Naive thymus-derived CD4-positive, alpha-beta T cell (primary cell): ENCODE results near the gene CEP55. TPM values are rescaled to one million over a fixed set of nuclear protein-coding genes. Genes with fewer than 3 reads are reported as not detected.
A peak's percentile ranks its signal among the peaks of the same experiment; 100 is the strongest.

Source experiments
- ATAC-seq: fragments of 150-1000 bp; cut with Tn5 transposase; 2 replicates; pipeline ENCODE4 v1.10.0; 2021; ENCODE audit warnings: mild to moderate bottlenecking, moderate library complexity
- CTCF ChIA-PET: fragments of 350-600 bp; sonication (Branson Sonifier 250); formaldehyde crosslinking; loops from one replicate; lab custom pipeline; 2021; ENCODE audit warnings: antibody characterized with exemption; lab: Charles Lee
- POLR2A ChIA-PET: fragments of 350-600 bp; sonication (Branson Sonifier 250); formaldehyde crosslinking; loops from one replicate; lab custom pipeline; 2021; ENCODE audit warnings: antibody characterized with exemption, inconsistent platforms; lab: Charles Lee
- DNase-seq, 9 donors: peaks; one replicate each; pipeline versions ENCODE4 v3.0.0 to v3.0.0-alpha.2; 2020 to 2022; ENCODE audit warnings: mixed read lengths in 1 of 9
- H3K27ac ChIP-seq: one replicate; pipeline ENCODE4 v1.7.0; 2013; ENCODE audit warnings: mild to moderate bottlenecking, low read depth, low read length, moderate library complexity
- H3K27me3 ChIP-seq, 2 donors: one replicate each; pipeline ENCODE4 v1.7.0; 2013; ENCODE audit warnings: low read length in 2 of 2, mild to moderate bottlenecking in 2 of 2, moderate library complexity in 2 of 2; ENCODE audit not compliant: control insufficient read depth in 2 of 2, insufficient read depth in 2 of 2
- H3K36me3 ChIP-seq, 3 experiments: 1 replicate in 2 of 3; 2 replicates in 1 of 3; pipeline ENCODE4 v1.7.0; 2013; ENCODE audit warnings: low read length in 3 of 3, mild to moderate bottlenecking in 3 of 3, moderate library complexity in 1 of 3; ENCODE audit not compliant: insufficient read depth in 3 of 3, control insufficient read depth in 2 of 3
- H3K4me1 ChIP-seq, 2 donors: one replicate each; pipeline ENCODE4 v1.7.0; 2013; ENCODE audit warnings: low read length in 2 of 2, mild to moderate bottlenecking in 2 of 2, moderate library complexity in 1 of 2; ENCODE audit not compliant: control insufficient read depth in 2 of 2, insufficient read depth in 2 of 2
- H3K4me3 ChIP-seq: 2 replicates; pipeline ENCODE4 v1.7.0; 2013; ENCODE audit warnings: mild to moderate bottlenecking, low read length
- H3K9me3 ChIP-seq, 3 experiments: 1 replicate in 2 of 3; 2 replicates in 1 of 3; pipeline ENCODE4 v1.7.0; 2013; ENCODE audit warnings: low read length in 3 of 3; ENCODE audit not compliant: control insufficient read depth in 2 of 3
- H3K27ac Mint-ChIP-seq, 9 donors: one replicate each; pipeline ENCODE4 v1.8.0; 2020 to 2022; ENCODE audit warnings: mixed read lengths in 9 of 9, mild to moderate bottlenecking in 8 of 9, moderate library complexity in 5 of 9, inconsistent platforms in 2 of 9
- H3K27me3 Mint-ChIP-seq, 5 donors: one replicate each; pipeline ENCODE4 v1.8.0; 2021 to 2022; ENCODE audit warnings: mixed read lengths in 5 of 5, mild to moderate bottlenecking in 1 of 5
- H3K36me3 Mint-ChIP-seq, 5 donors: one replicate each; pipeline ENCODE4 v1.8.0; 2020 to 2022; ENCODE audit warnings: mixed read lengths in 5 of 5, mild to moderate bottlenecking in 3 of 5, inconsistent platforms in 1 of 5
- H3K4me1 Mint-ChIP-seq, 7 donors: one replicate each; pipeline ENCODE4 v1.8.0; 2020 to 2022; ENCODE audit warnings: mixed read lengths in 7 of 7, mild to moderate bottlenecking in 3 of 7, inconsistent platforms in 1 of 7
- H3K4me3 Mint-ChIP-seq, 10 donors: one replicate each; pipeline ENCODE4 v1.8.0; 2020 to 2022; ENCODE audit warnings: mild to moderate bottlenecking in 10 of 10, mixed read lengths in 10 of 10, moderate library complexity in 6 of 10, inconsistent platforms in 2 of 10
- H3K9me3 Mint-ChIP-seq, 11 donors: one replicate each; pipeline ENCODE4 v1.8.0; 2020 to 2022; ENCODE audit warnings: mixed read lengths in 11 of 11, mild to moderate bottlenecking in 4 of 11, inconsistent platforms in 1 of 11, moderate library complexity in 1 of 11
- intact Hi-C, 2 donors: fragments of 100-400 bp; cut with micrococcal nuclease; formaldehyde crosslinking; loops; one replicate each; pipeline ENCODE4 v1.15.1; 2023
- polyA plus RNA-seq, 2 donors: library from polyadenylated mRNA; unstranded; fragments of 300-500 nt; fragmentation: Illumina TruSeq; gene quantifications; one replicate each; pipeline ENCODE4 v1.2.3, GENCODE V29; 2021
- total RNA-seq, 6 experiments: library from RNA in 5 of 6; stranded (reverse) in 5 of 6; gene quantifications; 1 replicate in 5 of 6; 2 replicates in 1 of 6; pipeline ENCODE4 v1.2.3 and lab custom pipeline; 2021 to 2026

The CEP55 gene
- total and polyA plus RNA-seq, 7 experiments from 2014 or later, result 0.54 to 48.6 TPM; not detected in 5

DNA sequence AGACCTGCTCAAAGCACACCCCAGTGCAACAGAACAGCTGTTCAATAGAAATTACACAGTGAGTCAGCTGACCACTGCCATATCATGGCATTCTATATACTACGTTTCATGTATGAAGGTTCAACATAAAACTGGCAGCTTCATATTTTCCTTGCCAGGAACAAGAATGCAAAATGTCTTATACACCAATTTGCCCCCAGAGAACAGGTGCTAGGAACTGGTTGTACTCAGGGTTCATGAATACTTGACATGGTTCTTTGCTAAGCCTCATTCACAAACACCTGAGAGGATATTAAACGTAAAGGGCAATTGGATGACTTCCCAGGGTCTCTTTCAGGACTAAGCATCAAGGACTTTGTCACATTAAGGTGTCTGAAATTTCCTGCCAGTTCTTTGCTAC lies 21.2 kb upstream of the CEP55 start:
- CTCF ChIA-PET, result interaction anchor here (1.3 kb wide), 1 partner anchor 99 kb away, joined by 8 read pairs; no protein-coding TSS in a partner anchor
- intact Hi-C loops, result no loop called here
- DNase-seq (no peak), ATAC-seq (no peak)
- no peak overlapping the region for H3K4me3 ChIP-seq
- peaks cover 0 to 5% (median 0%) of the 10 kb centered on the region in 5 donors for H3K27me3 Mint-ChIP-seq
- H3K27ac ChIP-seq, result no peak overlapping the region
- H3K27ac Mint-ChIP-seq, result no peak overlapping the region
- H3K4me1 ChIP-seq, result no peaks in the 10 kb centered on the region
- H3K27me3 ChIP-seq, result no peaks in the 10 kb centered on the region
- peaks cover 0 to 5% (median 0%) of the 10 kb centered on the region in 7 donors for H3K4me1 Mint-ChIP-seq
- no peaks in the 10 kb centered on the region for H3K9me3 Mint-ChIP-seq
- no peaks in the 10 kb centered on the region for H3K9me3 ChIP-seq
- no peaks in the 10 kb centered on the region for H3K36me3 ChIP-seq
- POLR2A ChIA-PET, result no interaction called here
- H3K4me3 Mint-ChIP-seq, result no peak overlapping the region
- no peaks in the 10 kb centered on the region for H3K36me3 Mint-ChIP-seq

DNA sequence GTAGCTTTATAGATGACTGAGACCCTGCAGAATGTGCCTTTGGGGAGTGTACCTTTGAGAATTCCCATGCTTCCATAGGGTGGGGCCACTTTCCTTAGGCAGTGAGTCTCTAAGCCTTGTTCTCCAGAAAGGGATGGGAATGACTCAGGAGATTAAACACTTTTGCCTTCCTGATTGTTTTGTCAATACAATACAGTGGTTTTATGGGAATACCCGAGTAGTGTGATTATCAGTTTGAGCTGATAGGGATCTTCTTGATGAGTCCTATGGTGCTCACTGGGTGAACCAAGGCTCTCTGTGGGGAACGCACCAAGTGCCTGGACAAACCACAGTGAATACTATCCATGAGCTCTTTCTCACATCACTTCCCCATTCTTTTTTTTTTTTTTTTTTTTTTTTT lies 20.5 kb upstream of the CEP55 start:
- Mint-ChIP-seq H3K27me3 (peaks cover 0 to 7% (median 2%) of the 10 kb centered on the region in 5 donors), H3K36me3 (no peaks in the 10 kb centered on the region), H3K9me3 (no peaks in the 10 kb centered on the region), H3K4me3 (no peak overlapping the region), H3K27ac (no peak overlapping the region), H3K4me1 (peaks cover 0 to 5% (median 0%) of the 10 kb centered on the region in 7 donors)
- H3K36me3 ChIP-seq, result no peaks in the 10 kb centered on the region
- DNase-seq (no peak), ATAC-seq (peak; percentile 47)
- no peaks in the 10 kb centered on the region for H3K27me3 ChIP-seq
- no peaks in the 10 kb centered on the region for H3K9me3 ChIP-seq
- no peaks in the 10 kb centered on the region for H3K4me1 ChIP-seq
- ChIA-PET POLR2A (no interaction called here), CTCF (interaction anchor here (1.3 kb wide), 1 partner anchor 100 kb away, joined by 8 read pairs; no protein-coding TSS in a partner anchor)
- no peak overlapping the region for H3K4me3 ChIP-seq
- no peak overlapping the region for H3K27ac ChIP-seq
- intact Hi-C loops, result no loop called here

DNA sequence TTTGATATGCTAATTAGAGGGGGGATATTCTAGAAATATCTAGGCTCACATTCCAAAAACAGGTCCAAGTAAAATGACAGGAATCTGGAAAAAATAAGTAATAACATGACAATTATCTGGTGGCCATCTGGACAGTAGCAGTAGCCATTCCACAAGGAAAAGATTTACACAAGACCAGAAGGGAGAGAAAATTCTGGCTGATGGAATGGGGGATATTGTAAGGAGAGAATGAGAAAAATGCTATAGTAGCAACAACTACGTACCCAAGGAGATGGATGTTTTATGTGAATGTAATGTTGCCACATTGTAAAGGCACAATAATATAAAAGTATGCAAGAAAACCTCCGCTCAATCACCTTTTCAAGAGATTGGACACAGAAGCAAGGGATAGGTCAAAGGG lies 19.7 kb upstream of the CEP55 start:
- intact Hi-C loops, result no loop called here
- ChIA-PET CTCF (no interaction called here), POLR2A (no interaction called here)
- no peaks in the 10 kb centered on the region for H3K36me3 Mint-ChIP-seq
- no peaks in the 10 kb centered on the region for H3K9me3 Mint-ChIP-seq
- H3K4me3 Mint-ChIP-seq, result no peak overlapping the region
- H3K9me3 ChIP-seq, result no peaks in the 10 kb centered on the region
- H3K27ac Mint-ChIP-seq, result peak overlapping the region in 1 of 9 donors; percentile 31
- no peak overlapping the region for H3K4me3 ChIP-seq
- ATAC-seq (no peak), DNase-seq (no peak)
- no peaks in the 10 kb centered on the region for H3K36me3 ChIP-seq
- H3K4me1 ChIP-seq, result peaks cover 0 to under 1% of the 10 kb centered on the region in 2 donors
- peaks cover 0 to 11% (median 2%) of the 10 kb centered on the region in 7 donors for H3K4me1 Mint-ChIP-seq
- H3K27me3 Mint-ChIP-seq, result peaks cover 0 to 15% (median 11%) of the 10 kb centered on the region in 5 donors
- H3K27ac ChIP-seq, result no peak overlapping the region
- peaks cover 0 to 3% of the 10 kb centered on the region in 2 donors for H3K27me3 ChIP-seq

DNA sequence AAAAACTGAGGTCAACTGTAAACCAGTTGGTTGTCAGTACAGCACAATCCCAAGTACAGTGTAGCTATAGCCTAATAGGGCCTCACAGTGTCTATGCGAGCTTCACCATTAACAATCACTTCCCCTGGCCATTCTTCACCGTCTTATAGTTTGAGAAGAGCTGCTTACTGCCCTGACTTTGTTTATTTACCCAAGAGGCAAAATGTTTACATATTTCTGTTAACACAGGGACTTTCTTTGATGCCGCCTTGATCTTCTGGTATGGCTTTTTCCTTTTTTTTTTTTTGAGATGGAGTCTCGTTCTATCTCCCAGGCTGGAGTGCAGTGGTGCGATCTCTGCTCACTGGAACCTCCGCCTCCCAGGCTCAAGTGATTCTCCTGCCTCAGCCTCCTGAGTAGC lies 17.5 kb upstream of the CEP55 start:
- POLR2A ChIA-PET, result interaction anchor here (0.7 kb wide), 1 partner anchor 63 kb away, joined by 3 read pairs; no protein-coding TSS in a partner anchor
- H3K27me3 ChIP-seq, result peaks cover 3 to 9% of the 10 kb centered on the region in 2 donors
- no peak overlapping the region for H3K27ac ChIP-seq
- no peaks in the 10 kb centered on the region for H3K9me3 Mint-ChIP-seq
- H3K27me3 Mint-ChIP-seq, result peaks cover 0 to 26% (median 20%) of the 10 kb centered on the region in 5 donors
- DNase-seq (no peak), ATAC-seq (no peak)
- no peak overlapping the region for H3K4me3 Mint-ChIP-seq
- H3K4me3 ChIP-seq, result no peak overlapping the region
- intact Hi-C loops, result no loop called here
- no peaks in the 10 kb centered on the region for H3K36me3 Mint-ChIP-seq
- peaks cover 5 to 6% of the 10 kb centered on the region in 2 donors for H3K4me1 ChIP-seq
- H3K36me3 ChIP-seq, result no peaks in the 10 kb centered on the region
- H3K9me3 ChIP-seq, result no peaks in the 10 kb centered on the region
- H3K4me1 Mint-ChIP-seq, result peaks cover 5 to 19% (median 11%) of the 10 kb centered on the region in 7 donors
- CTCF ChIA-PET, result interaction anchor here (0.6 to 14.5 kb wide), 2 partner anchors 40 to 103 kb away, joined by 6 to 309 read pairs; no protein-coding TSS in a partner anchor
- H3K27ac Mint-ChIP-seq, result no peak overlapping the region

DNA sequence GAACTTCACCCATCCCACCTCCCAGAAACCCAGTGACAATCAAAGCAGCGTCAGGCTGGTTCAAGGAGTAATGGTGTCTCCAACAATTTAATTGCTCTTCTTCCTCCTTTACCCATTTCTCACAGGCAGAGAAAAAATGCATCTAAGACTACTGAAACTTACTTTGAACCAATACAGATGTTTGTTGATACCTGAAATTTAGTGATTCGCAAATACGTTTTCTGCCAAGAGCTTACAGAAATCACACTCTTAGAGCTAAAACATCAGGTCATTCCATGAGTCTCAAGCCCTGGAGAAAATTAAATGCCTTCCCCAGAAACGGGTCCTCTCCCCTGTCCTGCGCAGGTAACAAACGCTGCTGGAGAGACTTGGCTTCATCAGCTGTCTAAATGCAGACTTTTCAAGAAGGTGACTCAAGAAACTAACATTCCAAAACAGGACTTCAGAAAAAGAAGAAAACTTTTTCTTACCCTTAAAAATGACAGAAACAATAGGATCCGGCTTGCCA lies 14.7 kb upstream of the CEP55 start:
- Mint-ChIP-seq H3K36me3 (no peaks in the 10 kb centered on the region), H3K9me3 (no peaks in the 10 kb centered on the region), H3K27ac (peak overlapping the region in 2 of 9 donors; percentile 1 to 65), H3K4me3 (peak overlapping the region; percentile 81 to 95 (median 84)), H3K4me1 (peaks cover 5 to 19% (median 11%) of the 10 kb centered on the region in 7 donors), H3K27me3 (peaks cover 0 to 39% (median 25%) of the 10 kb centered on the region in 5 donors)
- DNase-seq (peak in 1 of 9 donors; percentile 8), ATAC-seq (no peak)
- POLR2A ChIA-PET, result interaction anchor here (0.9 to 1.8 kb wide), 4 partner anchors 11 to 111 kb away, joined by 4 to 9 read pairs (median 4); no protein-coding TSS in a partner anchor
- no peak overlapping the region for H3K27ac ChIP-seq
- CTCF ChIA-PET, result interaction anchor here (0.7 to 14.5 kb wide), 18 partner anchors 8 to 463 kb away, joined by 3 to 309 read pairs (median 6); partner anchors contain the start of gene CEP55
- H3K4me3 ChIP-seq, result peak overlapping the region; percentile 67
- H3K27me3 ChIP-seq, result peaks cover 3 to 9% of the 10 kb centered on the region in 2 donors
- H3K9me3 ChIP-seq, result no peaks in the 10 kb centered on the region
- intact Hi-C loops, result loop anchor here (1.0 to 10.0 kb wide), 7 partner anchors 15 to 401 kb away; partner anchors contain the start of gene CEP55 (in 2 of the 2)
- no peaks in the 10 kb centered on the region for H3K36me3 ChIP-seq
- H3K4me1 ChIP-seq, result peaks cover 5 to 6% of the 10 kb centered on the region in 2 donors

DNA sequence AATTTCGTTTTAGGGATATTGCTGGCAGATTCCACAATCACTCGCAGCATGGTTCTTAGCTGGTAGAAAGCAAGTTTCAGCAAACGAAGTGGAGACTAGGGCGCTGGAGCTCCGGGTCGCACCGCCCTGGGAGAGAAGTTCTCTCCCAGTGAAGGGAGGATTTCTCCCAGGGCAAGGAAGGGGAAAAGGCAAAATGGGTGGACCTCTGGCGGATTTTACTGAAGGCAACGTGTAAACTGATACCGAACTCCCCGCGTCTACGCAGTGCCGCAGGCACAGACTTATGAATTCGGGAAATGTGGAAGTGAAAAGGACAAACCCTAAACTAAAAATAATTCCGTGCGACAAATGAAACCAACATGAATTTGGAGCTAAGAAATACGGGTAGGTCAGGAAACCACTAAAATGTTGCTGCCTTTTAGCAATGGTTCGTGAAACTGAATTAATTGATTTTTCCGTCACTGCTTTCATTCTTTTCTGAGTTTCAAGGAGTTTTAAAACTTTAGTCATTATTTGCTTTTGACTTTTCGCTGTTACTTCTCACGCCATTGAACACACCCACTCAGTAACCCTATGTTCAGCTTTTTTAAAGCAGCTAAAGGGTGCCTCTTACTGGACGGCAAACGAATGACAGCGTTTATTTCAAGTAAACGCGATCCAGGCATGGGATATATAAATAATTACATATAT lies 14.1 kb upstream of the CEP55 start, which contains the start of gene MYOF:
MYOF (minus strand) TSS at position 190 of the 690 bp plus-strand sequence; CDS start at position 50, 140 bp downstream.
- Histone ChIP-seq H3K4me3 (peak within 1 kb of the TSS; percentile 67), H3K27ac (no peak within 1 kb of the TSS), H3K27me3 (peaks cover 3 to 9% of the 10 kb centered on the region in 2 donors), H3K4me1 (peaks cover 5 to 6% of the 10 kb centered on the region in 2 donors), H3K9me3 (no peaks in the 10 kb centered on the region), H3K36me3 (no peaks in the 10 kb centered on the region)
- Mint-ChIP-seq H3K27ac (peak within 1 kb of the TSS in 3 of 9 donors; percentile 1 to 65 (median 6)), H3K9me3 (no peaks in the 10 kb centered on the region), H3K36me3 (no peaks in the 10 kb centered on the region), H3K27me3 (peaks cover 0 to 36% (median 25%) of the 10 kb centered on the region in 5 donors), H3K4me3 (peak within 1 kb of the TSS; percentile 81 to 95 (median 84)), H3K4me1 (peaks cover 5 to 19% (median 11%) of the 10 kb centered on the region in 7 donors)
- ChIA-PET CTCF (interaction anchor here (0.6 to 14.5 kb wide), 20 partner anchors 8 to 558 kb away, joined by 3 to 309 read pairs (median 6); partner anchors contain the start of gene CEP55), POLR2A (interaction anchor here (1.1 to 1.8 kb wide), 3 partner anchors 12 to 106 kb away, joined by 4 to 9 read pairs (median 5); no protein-coding TSS in a partner anchor)
- intact Hi-C loops, result loop anchor here (1.0 to 10.0 kb wide), 7 partner anchors 14 to 402 kb away; partner anchors contain the start of gene CEP55 (in 2 of the 2)
- peak in 7 of 9 donors; percentile 45 to 72 (median 64) for DNase-seq
- ATAC-seq, result peak; percentile 94
